GM19455 (cell line): ENCODE results near the gene RND2.
A peak's percentile ranks its signal among the peaks of the same experiment; 100 is the strongest.
"Not testable (repeated sequence)": the region's sequence is repeated elsewhere in the genome, so short reads cannot be mapped to it uniquely, and the experiment has no call there.

Source experiments
- ATAC-seq: cut with Tn5 transposase; IDR thresholded peaks from one replicate; pipeline ENCODE4 v1.9.1; 2021; ENCODE audit not compliant: unreplicated experiment

Gene RND2

GRCh38 chr17:43024407-43025289, at the start of gene RND2:
Gene RND2 (plus strand): TSS chr17:43025231. CDS start chr17:43025348, 117 bp downstream.
- no peak for ATAC-seq

DNA sequence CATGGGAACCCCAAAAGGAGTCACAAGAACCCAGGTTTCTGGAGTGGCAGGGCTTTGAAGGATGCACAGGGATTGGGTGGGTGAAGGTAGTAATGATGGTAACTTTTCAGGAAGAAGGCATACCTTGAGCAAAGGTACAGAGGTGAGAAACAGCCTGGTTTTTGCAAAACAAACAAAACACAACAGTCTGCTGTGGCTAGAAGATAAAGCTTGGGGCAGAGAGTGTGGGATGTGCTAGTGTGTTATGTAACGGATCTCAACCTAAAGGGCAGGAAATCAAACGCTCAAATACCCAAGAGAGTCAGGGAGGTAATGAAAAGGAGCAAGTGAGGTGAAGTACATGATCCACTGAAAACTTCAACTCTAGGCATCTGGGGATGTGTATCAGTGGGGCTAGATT, 49.8 kb upstream of the RND2 start:
- ATAC-seq = no peak

DNA sequence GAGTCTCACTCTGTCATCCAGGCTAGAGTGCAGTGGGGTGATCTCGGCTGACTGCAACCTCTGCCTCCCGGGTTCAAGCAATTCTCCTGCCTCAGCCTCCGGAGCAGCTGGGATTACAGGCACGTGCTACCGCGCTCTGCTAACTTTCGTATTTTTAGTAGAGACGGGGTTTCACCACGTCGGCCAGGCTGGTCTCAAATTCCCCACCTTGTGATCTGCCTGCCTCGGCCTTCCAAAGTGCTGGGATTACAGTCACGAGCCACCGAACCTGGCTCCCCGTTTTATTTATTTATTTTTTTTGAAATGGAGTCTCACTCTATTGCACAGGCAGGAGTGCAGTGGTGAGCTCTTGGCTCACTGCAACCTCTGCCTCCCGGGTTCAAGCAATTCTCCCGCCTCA, 49.3 kb upstream of the RND2 start:
- not testable (repeated sequence) for ATAC-seq

- ATAC-seq = no peak
These were observed 45.3 kb upstream of the RND2 start, which contains the start of gene PTGES3L for GRCh38 chr17:42979511-42980273. Gene PTGES3L (minus strand): TSS chr17:42980080. CDS start chr17:42980053, 27 bp downstream.

GRCh38 chr17:42980274-42980765, 44.7 kb upstream of the RND2 start, which contains the start of gene RUNDC1:
Gene RUNDC1 (plus strand): TSS chr17:42980565. CDS start chr17:42980577, 12 bp downstream.
- no peak for ATAC-seq

GRCh38 chr17:42980766-42981397, 44.1 kb upstream of the RND2 start:
- ATAC-seq = no peak

- ATAC-seq = no peak
These were observed 42.8 kb upstream of the RND2 start for GRCh38 chr17:42982266-42982665.

DNA sequence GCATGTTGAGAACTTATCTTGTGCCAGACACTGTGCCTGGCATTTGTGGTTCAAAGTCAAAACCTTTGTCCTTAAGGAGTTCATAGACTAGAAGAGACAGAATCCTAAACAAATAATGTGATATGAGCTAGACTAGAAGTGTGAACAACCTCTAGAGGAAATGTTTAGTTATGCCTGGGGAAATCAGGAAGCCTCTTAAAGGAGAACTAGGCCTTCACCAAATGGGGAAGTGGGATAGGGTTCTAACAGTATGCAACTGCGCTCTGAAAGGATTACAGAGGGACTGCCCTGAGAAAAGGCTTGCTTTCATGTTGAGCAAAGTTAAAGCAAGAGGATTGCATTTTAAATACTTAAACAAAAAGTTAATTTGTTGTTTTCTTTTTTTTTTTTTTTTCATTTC, 39.8 kb upstream of the RND2 start:
- ATAC-seq = no peak

DNA sequence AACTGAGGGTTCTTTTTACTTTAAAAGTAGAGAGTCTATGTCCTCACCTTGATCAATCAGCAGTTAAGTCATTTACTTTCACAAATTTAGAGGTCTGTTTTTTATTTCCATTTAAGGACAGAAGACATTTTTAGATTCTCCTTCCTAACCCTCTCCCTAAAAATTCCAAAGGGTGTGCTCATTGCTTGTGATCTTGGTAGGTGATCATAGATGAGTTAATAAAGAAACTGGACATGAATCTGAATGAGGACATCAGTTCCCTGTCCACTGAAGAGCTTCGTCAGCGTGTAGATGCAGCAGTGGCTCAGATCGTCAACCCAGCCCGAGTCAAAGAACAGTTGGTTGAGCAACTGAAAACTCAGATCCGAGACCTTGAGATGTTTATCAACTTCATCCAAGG, 35.9 kb upstream of the RND2 start:
- no peak for ATAC-seq

DNA sequence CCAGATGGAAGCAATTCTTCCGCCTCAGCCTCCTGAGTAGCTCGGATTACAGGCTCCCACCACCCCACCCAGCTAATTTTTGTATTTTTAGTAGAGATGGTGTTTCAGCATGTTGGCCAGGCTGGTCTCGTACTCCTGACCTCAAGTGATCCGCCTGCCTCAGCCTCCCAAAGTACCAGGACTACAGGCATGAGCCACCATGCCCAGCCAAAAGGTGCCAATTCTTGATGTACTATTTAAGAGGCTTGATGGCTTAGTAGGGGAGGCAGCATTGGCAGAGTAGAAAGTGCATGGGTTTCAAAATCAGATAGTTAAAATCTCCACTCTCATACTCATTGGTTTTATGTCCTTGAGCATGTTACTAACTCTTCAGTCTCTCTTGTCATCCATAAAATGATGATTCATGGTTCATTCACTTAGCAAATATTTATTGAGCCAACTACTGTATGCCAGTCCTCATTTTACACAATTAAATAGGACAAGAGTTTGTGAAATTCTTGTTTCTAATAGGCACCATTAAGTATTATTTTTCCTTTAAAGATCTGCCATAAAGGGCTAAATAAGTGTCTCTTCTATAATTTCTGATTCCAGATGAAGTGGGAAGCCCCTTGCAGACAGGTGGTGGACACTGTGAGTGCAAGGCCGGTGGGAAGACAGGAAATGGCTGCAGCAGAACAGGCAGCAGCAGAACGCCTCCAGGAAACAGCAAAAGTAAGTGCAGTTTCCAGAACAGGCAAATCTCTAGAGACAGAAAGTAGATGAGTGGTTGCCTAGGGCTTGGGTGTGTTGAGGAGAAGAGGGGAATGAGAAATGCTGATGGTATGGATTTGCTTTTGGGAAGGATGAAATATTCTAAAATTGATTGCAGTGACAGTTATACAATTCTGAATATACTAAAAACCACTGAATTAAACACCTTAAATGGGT, 35.0 kb upstream of the RND2 start:
- no peak for ATAC-seq

DNA sequence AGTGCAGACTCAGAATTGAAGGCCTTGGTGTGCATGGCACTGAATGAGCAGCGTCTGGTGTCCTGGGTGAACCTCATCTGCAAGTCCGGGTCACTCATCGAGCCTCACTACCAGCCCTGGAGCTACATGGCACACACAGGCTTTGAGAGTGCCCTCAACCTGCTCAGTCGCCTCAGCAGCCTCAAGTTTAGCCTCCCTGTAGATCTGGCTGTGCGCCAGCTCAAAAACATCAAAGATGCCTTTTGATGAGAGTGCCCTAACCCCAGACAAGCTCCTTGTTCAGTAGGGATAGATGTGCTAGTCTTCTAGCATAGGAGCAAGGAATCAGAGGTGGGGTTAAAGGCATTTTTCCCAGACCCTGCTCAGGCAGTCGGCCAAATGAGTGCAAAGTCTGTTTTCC, 33.6 kb upstream of the RND2 start:
- ATAC-seq = no peak

GRCh38 chr17:42992872-42993271, 32.2 kb upstream of the RND2 start:
- no peak for ATAC-seq

- ATAC-seq = not testable (repeated sequence)
These were observed 31.1 kb upstream of the RND2 start for GRCh38 chr17:42993913-42994312.

- ATAC-seq = no peak
These were observed 27.5 kb upstream of the RND2 start for GRCh38 chr17:42997390-42997983.

- ATAC-seq = peak; percentile 87
These were observed 26.8 kb upstream of the RND2 start, which contains the start of gene RPL27 for GRCh38 chr17:42997984-42998938. Gene RPL27 (plus strand): TSS chr17:42998419. CDS start chr17:42998751, 332 bp downstream.

DNA sequence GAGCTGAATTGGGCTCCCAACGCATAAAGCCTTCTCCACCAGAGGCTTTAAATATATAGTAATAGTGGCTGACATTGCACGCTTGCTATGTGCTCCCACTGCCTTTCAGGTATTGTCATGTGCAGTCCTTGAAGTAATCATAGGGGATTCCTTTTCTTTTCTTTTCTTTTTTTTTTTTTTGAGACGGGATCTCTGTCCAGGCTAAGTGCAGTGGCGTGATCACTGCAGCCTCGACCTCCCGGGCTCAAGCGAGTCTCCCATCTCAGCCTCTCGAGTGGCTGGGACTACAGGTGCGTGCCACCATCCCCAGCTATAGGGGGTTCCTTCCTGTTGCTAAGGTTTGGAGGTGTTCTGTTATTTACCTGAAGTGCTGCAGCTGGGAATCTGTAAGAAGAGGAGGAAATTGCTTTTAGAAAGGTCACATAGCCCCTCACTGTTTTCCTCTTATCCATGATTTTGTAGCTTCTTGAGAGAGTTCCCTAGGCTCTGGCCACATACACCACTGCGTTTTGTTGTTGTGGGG, 26.0 kb upstream of the RND2 start:
- ATAC-seq = no peak

DNA sequence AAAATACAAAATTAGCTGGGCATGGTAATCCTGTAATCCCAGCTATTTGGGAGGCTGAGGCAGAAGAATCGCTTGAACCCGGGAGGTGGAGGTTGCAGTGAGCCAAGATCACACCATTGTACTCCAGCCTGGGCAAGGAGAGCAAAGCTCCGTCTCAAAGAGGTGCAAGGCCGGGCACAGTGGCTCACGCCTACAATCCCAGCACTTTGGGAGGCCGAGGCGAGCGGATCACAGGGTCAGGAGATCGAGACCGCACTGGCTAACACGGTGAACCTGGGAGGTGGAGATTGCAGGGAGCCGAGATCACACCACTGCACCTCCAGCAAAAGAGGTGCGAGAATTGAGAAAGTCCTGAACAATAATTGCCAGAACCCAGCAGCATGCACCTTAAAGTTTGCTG, 24.1 kb upstream of the RND2 start:
- not testable (repeated sequence) for ATAC-seq

- no peak for ATAC-seq
These were observed 21.4 kb upstream of the RND2 start for GRCh38 chr17:43003542-43004172.
